ENCODE data around the gene NR3C2. TPM values are rescaled to one million over a fixed set of nuclear protein-coding genes. Genes with fewer than 3 reads are reported as not detected.

NR3C2 gene
- total and polyA plus RNA-seq, 2 experiments from 2014 or later, result 1.2 to 3.0 TPM

DNA sequence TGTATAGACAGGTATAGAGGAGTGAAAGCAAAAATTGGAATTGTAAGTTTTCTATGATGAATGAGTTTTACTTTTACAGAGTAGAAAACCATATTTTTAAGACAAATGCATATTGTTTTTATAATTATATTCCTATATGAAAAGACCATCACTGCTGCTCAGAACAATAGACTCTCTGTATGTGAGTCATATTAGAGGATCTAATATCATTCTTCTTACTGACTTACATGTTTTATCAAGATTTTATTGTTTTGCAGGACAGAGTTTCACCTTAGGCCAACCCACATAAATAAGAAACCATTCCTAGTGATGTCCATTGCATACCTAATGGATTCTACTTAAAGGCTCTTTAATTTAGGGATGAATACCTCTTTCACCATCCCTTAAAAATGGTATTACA lies 88.6 kb downstream of the NR3C2 start (continued):
- TF ChIP-seq CREB1 (CRISPR knock-in tag; IDR thresholded peaks at IDR 0.05; ENCODE audit: low read depth), result no peak

DNA sequence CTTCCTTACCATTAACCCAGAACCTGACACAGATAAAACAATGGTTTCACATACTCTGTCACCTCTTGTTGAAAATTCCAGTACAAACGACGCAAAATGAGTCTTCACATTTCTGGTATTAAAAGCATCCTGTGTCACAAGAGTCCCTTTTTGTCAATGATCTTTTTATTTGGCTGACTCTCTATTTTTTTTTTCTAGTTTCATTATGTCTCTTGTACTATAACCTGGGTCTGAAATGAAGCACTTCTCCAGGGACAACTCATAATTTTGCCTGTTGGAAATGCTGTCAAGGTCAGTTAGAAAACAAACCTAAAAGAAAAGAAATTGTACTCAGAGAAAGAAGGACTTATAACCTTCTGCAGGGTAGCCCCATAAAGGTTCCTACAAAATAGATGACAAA lies 93.1 kb downstream of the NR3C2 start:
- no peaks in the 10 kb centered on the region for H3K27me3 ChIP-seq (ENCODE audit: insufficient read depth)
- Mint-ChIP-seq H3K4me3 (no peak overlapping the region), H3K9me3 (no peaks in the 10 kb centered on the region), H3K27ac (no peak overlapping the region), H3K4me1 (peaks cover 2% of the 10 kb centered on the region; the same call in 1 of the 3 replicates), H3K27me3 (ENCODE audit: insufficient read depth, low read depth, poor library complexity) (no peaks in the 10 kb centered on the region), H3K36me3 (ENCODE audit: low read depth) (no peaks in the 10 kb centered on the region)
- H3F3A ChIP-seq (replicated peaks; ENCODE audit: low read depth), result no peaks in the 10 kb centered on the region
- no peaks in the 10 kb centered on the region for H4K20me1 ChIP-seq (replicated peaks; ENCODE audit: insufficient read depth)
- DNase-seq (ENCODE audit: low spot score) (no peak), ATAC-seq (no peak)
- H2AFZ ChIP-seq, result no peak overlapping the region
- H3K4me2 ChIP-seq, result no peak overlapping the region
- H3K9me2 ChIP-seq (ENCODE audit: insufficient read depth), result no peaks in the 10 kb centered on the region
- no peak overlapping the region for H3K27ac ChIP-seq (ENCODE audit: low read depth)
- no peaks in the 10 kb centered on the region for H3K4me1 ChIP-seq (ENCODE audit: insufficient read depth)
- TF ChIP-seq CREB1 (CRISPR knock-in tag; IDR thresholded peaks at IDR 0.05; ENCODE audit: low read depth), result no peak
- no peak for TF ChIP-seq EZH2 (IDR thresholded peaks at IDR 0.05; ENCODE audit: low read depth, unreplicated experiment)
- H3K36me3 ChIP-seq (ENCODE audit: insufficient read depth), result no peaks in the 10 kb centered on the region
- no peak overlapping the region for H3K4me3 ChIP-seq
- H3K79me2 ChIP-seq (replicated peaks; ENCODE audit: insufficient read depth), result no peaks in the 10 kb centered on the region

DNA sequence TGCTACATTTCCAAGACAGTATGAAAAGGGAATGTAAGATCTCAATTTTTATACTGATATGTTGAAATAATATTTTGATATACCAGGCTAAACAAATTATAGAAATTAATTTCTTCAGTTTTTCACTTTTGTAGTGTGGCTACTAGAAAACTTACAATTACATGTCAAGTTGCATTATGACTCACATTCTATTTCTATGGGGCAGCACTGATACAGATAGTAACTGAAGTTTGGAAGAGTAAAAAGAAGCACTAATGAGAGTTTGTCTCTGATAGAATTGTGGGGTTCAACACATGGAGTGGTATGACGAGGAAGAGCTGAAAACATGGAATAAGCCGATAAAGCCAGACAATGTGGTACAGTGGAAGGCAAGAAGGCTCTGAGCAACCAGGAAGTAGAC lies 95.6 kb downstream of the NR3C2 start:
- H3K4me2 ChIP-seq, result no peak overlapping the region
- H3K27ac Mint-ChIP-seq, result no peak overlapping the region
- H3K9me3 Mint-ChIP-seq, result no peaks in the 10 kb centered on the region
- 0 out of 2 replicates have a peak, but pooled peaks cover 2% of the 10 kb centered on the region for H3K4me1 ChIP-seq (ENCODE audit: insufficient read depth)
- H3K4me3 Mint-ChIP-seq, result no peak overlapping the region
- no peaks in the 10 kb centered on the region for H4K20me1 ChIP-seq (replicated peaks; ENCODE audit: insufficient read depth)
- H3K36me3 Mint-ChIP-seq (ENCODE audit: low read depth), result no peaks in the 10 kb centered on the region
- no peaks in the 10 kb centered on the region for H3F3A ChIP-seq (replicated peaks; ENCODE audit: low read depth)
- H3K36me3 ChIP-seq (ENCODE audit: insufficient read depth), result no peaks in the 10 kb centered on the region
- H3K27ac ChIP-seq (ENCODE audit: low read depth), result no peak overlapping the region
- H3K27me3 Mint-ChIP-seq (ENCODE audit: insufficient read depth, low read depth, poor library complexity), result peaks cover 2% of the 10 kb centered on the region
- ATAC-seq (no peak), DNase-seq (ENCODE audit: low spot score) (no peak)
- H3K79me2 ChIP-seq (replicated peaks; ENCODE audit: insufficient read depth), result no peaks in the 10 kb centered on the region
- no peak overlapping the region for H2AFZ ChIP-seq
- no peaks in the 10 kb centered on the region for H3K9me2 ChIP-seq (ENCODE audit: insufficient read depth)
- H3K27me3 ChIP-seq (ENCODE audit: insufficient read depth), result no peaks in the 10 kb centered on the region
- no peak overlapping the region for H3K4me3 ChIP-seq
- H3K4me1 Mint-ChIP-seq, result peaks cover 7% of the 10 kb centered on the region; the same call in 1 of the 3 replicates
- TF ChIP-seq STAT1 (IDR thresholded peaks at IDR 0.05; ENCODE audit: unreplicated experiment) (no peak), ZNF114 (CRISPR knock-in tag; IDR thresholded peaks at IDR 0.05) (no peak), EZH2 (IDR thresholded peaks at IDR 0.05; ENCODE audit: low read depth, unreplicated experiment) (no peak), ZNF331 (CRISPR knock-in tag; IDR thresholded peaks at IDR 0.05; ENCODE audit: low read depth) (no peak), NANOG (IDR thresholded peaks at IDR 0.05; ENCODE audit: borderline replicate concordance) (no peak), JUNB (IDR thresholded peaks at IDR 0.05; ENCODE audit: unreplicated experiment) (no peak)
- TF ChIP-seq, protein P1, sequence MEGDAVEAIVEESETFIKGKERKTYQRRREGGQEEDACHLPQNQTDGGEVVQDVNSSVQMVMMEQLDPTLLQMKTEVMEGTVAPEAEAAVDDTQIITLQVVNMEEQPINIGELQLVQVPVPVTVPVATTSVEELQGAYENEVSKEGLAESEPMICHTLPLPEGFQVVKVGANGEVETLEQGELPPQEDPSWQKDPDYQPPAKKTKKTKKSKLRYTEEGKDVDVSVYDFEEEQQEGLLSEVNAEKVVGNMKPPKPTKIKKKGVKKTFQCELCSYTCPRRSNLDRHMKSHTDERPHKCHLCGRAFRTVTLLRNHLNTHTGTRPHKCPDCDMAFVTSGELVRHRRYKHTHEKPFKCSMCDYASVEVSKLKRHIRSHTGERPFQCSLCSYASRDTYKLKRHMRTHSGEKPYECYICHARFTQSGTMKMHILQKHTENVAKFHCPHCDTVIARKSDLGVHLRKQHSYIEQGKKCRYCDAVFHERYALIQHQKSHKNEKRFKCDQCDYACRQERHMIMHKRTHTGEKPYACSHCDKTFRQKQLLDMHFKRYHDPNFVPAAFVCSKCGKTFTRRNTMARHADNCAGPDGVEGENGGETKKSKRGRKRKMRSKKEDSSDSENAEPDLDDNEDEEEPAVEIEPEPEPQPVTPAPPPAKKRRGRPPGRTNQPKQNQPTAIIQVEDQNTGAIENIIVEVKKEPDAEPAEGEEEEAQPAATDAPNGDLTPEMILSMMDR (conservative IDR thresholded peaks at IDR 0.05; ENCODE audit: low read depth in 2 of 2), result no peak
- TF ChIP-seq, protein P2, sequence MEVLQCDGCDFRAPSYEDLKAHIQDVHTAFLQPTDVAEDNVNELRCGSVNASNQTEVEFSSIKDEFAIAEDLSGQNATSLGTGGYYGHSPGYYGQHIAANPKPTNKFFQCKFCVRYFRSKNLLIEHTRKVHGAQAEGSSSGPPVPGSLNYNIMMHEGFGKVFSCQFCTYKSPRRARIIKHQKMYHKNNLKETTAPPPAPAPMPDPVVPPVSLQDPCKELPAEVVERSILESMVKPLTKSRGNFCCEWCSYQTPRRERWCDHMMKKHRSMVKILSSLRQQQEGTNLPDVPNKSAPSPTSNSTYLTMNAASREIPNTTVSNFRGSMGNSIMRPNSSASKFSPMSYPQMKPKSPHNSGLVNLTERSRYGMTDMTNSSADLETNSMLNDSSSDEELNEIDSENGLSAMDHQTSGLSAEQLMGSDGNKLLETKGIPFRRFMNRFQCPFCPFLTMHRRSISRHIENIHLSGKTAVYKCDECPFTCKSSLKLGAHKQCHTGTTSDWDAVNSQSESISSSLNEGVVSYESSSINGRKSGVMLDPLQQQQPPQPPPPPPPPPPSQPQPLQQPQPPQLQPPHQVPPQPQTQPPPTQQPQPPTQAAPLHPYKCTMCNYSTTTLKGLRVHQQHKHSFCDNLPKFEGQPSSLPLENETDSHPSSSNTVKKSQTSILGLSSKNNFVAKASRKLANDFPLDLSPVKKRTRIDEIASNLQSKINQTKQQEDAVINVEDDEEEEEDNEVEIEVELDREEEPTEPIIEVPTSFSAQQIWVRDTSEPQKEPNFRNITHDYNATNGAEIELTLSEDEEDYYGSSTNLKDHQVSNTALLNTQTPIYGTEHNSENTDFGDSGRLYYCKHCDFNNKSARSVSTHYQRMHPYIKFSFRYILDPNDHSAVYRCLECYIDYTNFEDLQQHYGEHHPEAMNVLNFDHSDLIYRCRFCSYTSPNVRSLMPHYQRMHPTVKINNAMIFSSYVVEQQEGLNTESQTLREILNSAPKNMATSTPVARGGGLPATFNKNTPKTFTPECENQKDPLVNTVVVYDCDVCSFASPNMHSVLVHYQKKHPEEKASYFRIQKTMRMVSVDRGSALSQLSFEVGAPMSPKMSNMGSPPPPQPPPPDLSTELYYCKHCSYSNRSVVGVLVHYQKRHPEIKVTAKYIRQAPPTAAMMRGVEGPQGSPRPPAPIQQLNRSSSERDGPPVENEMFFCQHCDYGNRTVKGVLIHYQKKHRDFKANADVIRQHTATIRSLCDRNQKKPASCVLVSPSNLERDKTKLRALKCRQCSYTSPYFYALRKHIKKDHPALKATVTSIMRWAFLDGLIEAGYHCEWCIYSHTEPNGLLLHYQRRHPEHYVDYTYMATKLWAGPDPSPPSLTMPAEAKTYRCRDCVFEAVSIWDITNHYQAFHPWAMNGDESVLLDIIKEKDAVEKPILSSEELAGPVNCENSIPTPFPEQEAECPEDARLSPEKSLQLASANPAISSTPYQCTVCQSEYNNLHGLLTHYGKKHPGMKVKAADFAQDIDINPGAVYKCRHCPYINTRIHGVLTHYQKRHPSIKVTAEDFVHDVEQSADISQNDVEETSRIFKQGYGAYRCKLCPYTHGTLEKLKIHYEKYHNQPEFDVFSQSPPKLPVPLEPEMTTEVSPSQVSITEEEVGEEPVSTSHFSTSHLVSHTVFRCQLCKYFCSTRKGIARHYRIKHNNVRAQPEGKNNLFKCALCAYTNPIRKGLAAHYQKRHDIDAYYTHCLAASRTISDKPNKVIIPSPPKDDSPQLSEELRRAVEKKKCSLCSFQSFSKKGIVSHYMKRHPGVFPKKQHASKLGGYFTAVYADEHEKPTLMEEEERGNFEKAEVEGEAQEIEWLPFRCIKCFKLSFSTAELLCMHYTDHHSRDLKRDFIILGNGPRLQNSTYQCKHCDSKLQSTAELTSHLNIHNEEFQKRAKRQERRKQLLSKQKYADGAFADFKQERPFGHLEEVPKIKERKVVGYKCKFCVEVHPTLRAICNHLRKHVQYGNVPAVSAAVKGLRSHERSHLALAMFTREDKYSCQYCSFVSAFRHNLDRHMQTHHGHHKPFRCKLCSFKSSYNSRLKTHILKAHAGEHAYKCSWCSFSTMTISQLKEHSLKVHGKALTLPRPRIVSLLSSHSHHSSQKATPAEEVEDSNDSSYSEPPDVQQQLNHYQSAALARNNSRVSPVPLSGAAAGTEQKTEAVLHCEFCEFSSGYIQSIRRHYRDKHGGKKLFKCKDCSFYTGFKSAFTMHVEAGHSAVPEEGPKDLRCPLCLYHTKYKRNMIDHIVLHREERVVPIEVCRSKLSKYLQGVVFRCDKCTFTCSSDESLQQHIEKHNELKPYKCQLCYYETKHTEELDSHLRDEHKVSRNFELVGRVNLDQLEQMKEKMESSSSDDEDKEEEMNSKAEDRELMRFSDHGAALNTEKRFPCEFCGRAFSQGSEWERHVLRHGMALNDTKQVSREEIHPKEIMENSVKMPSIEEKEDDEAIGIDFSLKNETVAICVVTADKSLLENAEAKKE (CRISPR knock-in tag; IDR thresholded peaks at IDR 0.05), result no peak
